Measurements from ENCODE around the gene NACC1.

The NACC1 gene

DNA sequence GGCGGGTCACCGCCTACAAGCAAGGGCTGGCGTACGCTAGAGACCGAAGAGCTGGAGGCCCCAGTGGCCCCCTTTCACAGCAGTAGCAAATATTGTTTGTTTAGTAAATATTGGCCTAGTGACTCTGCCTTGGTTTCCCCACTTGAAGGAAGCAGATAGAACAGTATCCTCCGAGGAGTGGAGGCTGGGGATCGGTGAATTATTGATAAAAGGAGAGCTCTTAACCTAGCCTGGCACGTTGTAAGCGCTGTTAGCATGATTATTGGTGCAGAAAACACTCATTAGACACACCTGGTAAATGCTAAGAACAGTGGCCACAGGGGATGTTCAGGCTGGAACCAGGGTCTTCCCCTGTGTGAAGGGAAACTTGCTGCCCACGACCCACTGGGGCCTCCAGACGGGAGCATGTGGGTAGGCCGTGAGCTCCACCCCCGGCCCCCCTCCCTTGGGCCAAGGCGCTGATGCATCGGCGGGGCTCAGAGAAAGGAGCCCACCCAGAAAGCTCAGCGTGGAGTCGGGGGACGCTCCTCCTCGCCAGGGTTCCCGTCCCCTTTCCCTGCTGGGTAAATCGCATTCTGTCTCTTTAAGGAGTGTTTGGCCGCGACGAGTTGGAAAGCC lies 34.4 kb downstream of the NACC1 start (continued):
- TF ChIP-seq KLF8 (tag by site-specific recombination; IDR thresholded peaks at IDR 0.05) (no peak), ZNF10 (tag by site-specific recombination; IDR thresholded peaks at IDR 0.05) (no peak), ZNF221 (tag by site-specific recombination; IDR thresholded peaks at IDR 0.05; ENCODE audit: borderline replicate concordance) (no peak), ZNF501 (tag by site-specific recombination; IDR thresholded peaks at IDR 0.05) (no peak), ZNF629 (tag by site-specific recombination; IDR thresholded peaks at IDR 0.05) (no peak), ZNF311 (tag by site-specific recombination; IDR thresholded peaks at IDR 0.05; ENCODE audit: borderline replicate concordance) (no peak), IKZF3 (tag by site-specific recombination; IDR thresholded peaks at IDR 0.05) (peak; percentile 89), ZNF658 (tag by site-specific recombination; IDR thresholded peaks at IDR 0.05) (no peak), ZNF792 (tag by site-specific recombination; IDR thresholded peaks at IDR 0.05) (no peak), ZNF140 (tag by site-specific recombination; IDR thresholded peaks at IDR 0.05) (no peak), OVOL3 (tag by site-specific recombination; IDR thresholded peaks at IDR 0.05) (no peak), ZNF610 (tag by site-specific recombination; IDR thresholded peaks at IDR 0.05; ENCODE audit: borderline replicate concordance) (0 out of 2 replicates have a peak, but pooled peaks have one; percentile 68), ZNF239 (tag by site-specific recombination; IDR thresholded peaks at IDR 0.05) (no peak), ZNF423 (tag by site-specific recombination; IDR thresholded peaks at IDR 0.05) (no peak), HOXC10 (CRISPR knock-in tag; IDR thresholded peaks at IDR 0.05) (no peak), GLIS2 (tag by site-specific recombination; IDR thresholded peaks at IDR 0.05) (peak; percentile 58), BCL11A (tag by site-specific recombination; IDR thresholded peaks at IDR 0.05; ENCODE audit: low read depth) (no peak), ZNF2 (tag by site-specific recombination; IDR thresholded peaks at IDR 0.05) (no peak), ZNF112 (tag by site-specific recombination; IDR thresholded peaks at IDR 0.05) (no peak), ZNF274 (IDR thresholded peaks at IDR 0.05; ENCODE audit: low read length) (no peak), ZNF274 (tag by site-specific recombination; IDR thresholded peaks at IDR 0.05; ENCODE audit: borderline replicate concordance) (no peak), ZNF335 (tag by site-specific recombination; conservative IDR thresholded peaks at IDR 0.05) (peak; percentile 71), OSR2 (tag by site-specific recombination; IDR thresholded peaks at IDR 0.05) (peak; percentile 41; the same call in 1 of the 2 replicates), PRDM1 (tag by site-specific recombination; IDR thresholded peaks at IDR 0.05) (peak; percentile 35; the same call in 1 of the 2 replicates), ZNF747 (tag by site-specific recombination; IDR thresholded peaks at IDR 0.05) (no peak), YY1 (tag by site-specific recombination; IDR thresholded peaks at IDR 0.05) (no peak), SALL2 (tag by site-specific recombination; IDR thresholded peaks at IDR 0.05; ENCODE audit: borderline replicate concordance) (no peak), ZNF549 (tag by site-specific recombination; IDR thresholded peaks at IDR 0.05) (no peak), TRIM28 (IDR thresholded peaks at IDR 0.05; ENCODE audit: borderline replicate concordance, low read length) (0 out of 2 replicates have a peak, but pooled peaks have one; percentile 15)
- TF ChIP-seq, protein P1, sequence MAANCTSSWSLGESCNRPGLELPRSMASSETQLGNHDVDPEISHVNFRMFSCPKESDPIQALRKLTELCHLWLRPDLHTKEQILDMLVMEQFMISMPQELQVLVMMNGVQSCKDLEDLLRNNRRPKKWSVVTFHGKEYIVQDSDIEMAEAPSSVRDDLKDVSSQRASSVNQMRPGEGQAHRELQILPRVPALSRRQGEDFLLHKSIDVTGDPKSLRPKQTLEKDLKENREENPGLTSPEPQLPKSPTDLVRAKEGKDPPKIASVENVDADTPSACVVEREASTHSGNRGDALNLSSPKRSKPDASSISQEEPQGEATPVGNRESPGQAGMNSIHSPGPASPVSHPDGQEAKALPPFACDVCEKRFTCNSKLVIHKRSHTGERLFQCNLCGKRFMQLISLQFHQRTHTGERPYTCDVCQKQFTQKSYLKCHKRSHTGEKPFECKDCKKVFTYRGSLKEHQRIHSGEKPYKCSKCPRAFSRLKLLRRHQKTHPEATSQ (tag by site-specific recombination; IDR thresholded peaks at IDR 0.05), result no peak
- TF ChIP-seq, protein P2, sequence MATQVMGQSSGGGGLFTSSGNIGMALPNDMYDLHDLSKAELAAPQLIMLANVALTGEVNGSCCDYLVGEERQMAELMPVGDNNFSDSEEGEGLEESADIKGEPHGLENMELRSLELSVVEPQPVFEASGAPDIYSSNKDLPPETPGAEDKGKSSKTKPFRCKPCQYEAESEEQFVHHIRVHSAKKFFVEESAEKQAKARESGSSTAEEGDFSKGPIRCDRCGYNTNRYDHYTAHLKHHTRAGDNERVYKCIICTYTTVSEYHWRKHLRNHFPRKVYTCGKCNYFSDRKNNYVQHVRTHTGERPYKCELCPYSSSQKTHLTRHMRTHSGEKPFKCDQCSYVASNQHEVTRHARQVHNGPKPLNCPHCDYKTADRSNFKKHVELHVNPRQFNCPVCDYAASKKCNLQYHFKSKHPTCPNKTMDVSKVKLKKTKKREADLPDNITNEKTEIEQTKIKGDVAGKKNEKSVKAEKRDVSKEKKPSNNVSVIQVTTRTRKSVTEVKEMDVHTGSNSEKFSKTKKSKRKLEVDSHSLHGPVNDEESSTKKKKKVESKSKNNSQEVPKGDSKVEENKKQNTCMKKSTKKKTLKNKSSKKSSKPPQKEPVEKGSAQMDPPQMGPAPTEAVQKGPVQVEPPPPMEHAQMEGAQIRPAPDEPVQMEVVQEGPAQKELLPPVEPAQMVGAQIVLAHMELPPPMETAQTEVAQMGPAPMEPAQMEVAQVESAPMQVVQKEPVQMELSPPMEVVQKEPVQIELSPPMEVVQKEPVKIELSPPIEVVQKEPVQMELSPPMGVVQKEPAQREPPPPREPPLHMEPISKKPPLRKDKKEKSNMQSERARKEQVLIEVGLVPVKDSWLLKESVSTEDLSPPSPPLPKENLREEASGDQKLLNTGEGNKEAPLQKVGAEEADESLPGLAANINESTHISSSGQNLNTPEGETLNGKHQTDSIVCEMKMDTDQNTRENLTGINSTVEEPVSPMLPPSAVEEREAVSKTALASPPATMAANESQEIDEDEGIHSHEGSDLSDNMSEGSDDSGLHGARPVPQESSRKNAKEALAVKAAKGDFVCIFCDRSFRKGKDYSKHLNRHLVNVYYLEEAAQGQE (tag by site-specific recombination; IDR thresholded peaks at IDR 0.05), result no peak
- TF ChIP-seq, protein P3, sequence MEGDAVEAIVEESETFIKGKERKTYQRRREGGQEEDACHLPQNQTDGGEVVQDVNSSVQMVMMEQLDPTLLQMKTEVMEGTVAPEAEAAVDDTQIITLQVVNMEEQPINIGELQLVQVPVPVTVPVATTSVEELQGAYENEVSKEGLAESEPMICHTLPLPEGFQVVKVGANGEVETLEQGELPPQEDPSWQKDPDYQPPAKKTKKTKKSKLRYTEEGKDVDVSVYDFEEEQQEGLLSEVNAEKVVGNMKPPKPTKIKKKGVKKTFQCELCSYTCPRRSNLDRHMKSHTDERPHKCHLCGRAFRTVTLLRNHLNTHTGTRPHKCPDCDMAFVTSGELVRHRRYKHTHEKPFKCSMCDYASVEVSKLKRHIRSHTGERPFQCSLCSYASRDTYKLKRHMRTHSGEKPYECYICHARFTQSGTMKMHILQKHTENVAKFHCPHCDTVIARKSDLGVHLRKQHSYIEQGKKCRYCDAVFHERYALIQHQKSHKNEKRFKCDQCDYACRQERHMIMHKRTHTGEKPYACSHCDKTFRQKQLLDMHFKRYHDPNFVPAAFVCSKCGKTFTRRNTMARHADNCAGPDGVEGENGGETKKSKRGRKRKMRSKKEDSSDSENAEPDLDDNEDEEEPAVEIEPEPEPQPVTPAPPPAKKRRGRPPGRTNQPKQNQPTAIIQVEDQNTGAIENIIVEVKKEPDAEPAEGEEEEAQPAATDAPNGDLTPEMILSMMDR (tag by site-specific recombination; IDR thresholded peaks at IDR 0.05), result no peak
- TF ChIP-seq, protein P4, sequence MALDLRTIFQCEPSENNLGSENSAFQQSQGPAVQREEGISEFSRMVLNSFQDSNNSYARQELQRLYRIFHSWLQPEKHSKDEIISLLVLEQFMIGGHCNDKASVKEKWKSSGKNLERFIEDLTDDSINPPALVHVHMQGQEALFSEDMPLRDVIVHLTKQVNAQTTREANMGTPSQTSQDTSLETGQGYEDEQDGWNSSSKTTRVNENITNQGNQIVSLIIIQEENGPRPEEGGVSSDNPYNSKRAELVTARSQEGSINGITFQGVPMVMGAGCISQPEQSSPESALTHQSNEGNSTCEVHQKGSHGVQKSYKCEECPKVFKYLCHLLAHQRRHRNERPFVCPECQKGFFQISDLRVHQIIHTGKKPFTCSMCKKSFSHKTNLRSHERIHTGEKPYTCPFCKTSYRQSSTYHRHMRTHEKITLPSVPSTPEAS (tag by site-specific recombination; IDR thresholded peaks at IDR 0.05), result no peak
